ENCODE data around the gene GYPE.
"Not testable (repeated sequence)": the region's sequence is repeated elsewhere in the genome, so short reads cannot be mapped to it uniquely, and the experiment has no call there.

GYPE gene

DNA sequence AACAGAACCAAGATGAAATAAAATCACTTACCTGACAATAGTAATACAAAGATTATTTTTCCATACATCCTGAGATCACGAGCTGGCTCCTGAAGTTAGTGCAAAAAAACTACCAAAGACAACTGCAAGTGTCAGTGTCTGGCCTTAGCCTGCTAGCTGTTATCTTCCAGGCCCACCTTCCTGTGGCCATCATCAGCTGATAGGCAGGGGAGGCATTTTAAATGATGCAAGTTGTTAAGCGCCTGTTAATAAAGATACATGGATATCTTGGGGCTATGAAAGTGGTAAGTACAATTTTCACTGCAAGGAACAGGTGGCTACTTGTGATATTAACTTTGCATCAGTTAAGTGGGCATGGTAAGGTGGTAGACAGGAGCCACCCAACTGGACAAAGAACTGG lies at the start of gene GYPE:
GYPE (minus strand) TSS at position 120 of the 400 bp plus-strand sequence; CDS start at position 68, 52 bp downstream.
- not testable (repeated sequence) for DNase-seq (ENCODE audit: low read depth)

DNA sequence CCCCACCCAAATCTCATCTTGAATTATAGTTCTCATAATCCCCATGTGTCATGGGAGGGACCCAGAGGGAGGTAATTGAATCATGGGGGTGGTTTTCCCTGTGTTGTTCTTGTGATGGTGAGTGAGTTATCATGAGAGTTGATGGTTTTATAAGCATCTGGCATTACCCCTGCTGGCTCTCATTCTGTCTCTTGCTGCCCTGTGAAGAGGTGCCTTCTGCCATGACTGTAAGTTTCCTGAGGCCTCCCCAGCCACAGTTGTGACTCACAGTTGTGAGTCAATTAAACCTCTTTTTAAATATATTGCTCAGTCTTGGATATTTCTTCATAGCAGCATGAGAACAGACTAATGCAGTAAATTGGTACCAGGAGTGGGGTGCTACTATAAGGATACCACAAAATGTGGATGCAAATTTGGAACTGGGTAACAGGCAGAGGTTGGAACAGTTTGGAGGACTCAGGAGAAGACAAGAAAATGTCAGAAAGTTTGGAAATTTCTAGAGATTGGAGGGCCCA lies 46.2 kb upstream of the GYPE start:
- DNase-seq (ENCODE audit: low read depth) = not testable (repeated sequence)

DNA sequence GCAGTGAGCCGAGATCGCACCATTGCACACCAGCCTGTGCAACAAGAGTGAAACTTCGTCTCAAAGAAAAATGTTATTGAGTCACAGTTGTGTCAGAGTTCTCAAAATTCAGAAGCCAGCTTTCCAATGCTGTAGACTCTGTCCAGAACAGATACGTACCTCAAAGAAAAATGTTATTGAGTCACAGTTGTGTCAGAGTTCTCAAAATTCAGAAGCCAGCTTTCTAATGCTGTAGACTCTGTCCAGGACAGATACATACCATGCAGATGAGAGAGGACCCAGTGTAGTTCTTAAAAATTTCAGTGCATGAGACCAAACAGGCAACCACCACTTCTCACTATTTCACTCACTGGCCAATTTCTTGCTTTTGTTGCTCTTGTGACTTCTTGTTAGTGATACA lies 45.6 kb upstream of the GYPE start:
- not testable (repeated sequence) for DNase-seq (ENCODE audit: low read depth)

DNA sequence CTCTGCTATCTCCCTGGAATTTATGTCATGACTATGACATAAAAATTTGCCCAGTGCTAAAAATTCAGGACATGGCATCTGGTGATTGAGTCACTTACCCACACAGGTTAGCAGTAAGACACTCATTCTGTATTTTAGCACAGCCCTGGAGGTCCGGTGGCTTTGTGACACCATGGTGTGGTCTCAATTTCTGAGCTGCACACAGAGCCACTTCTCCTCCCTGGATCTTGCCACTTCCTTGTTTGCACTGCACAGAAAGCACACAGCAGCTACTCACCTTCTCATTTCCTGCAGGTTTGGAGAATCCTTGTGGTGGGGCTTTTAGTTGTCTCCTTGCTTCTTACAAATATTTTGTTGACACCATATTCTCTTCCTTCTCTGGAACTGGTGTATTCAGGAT lies 44.8 kb upstream of the GYPE start:
- DNase-seq (ENCODE audit: low read depth) = not testable (repeated sequence)

DNA sequence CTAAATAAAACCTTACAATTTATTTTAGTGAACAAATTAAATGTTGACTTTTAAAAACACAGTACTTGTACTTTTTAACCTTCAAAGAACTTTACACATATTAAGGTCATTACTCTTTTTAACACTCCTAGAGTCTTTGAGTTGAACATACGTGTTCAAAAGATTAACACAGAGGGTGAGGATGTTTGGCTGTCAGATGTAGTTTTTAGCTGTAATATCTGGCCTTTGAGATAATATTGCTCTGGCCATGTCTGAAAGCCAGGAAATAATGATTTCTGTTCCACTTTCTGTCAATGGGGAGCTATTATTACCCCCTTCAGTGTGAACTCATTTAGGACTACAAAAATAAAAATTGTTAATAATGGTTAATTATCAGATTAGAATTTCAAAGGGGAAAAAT lies 42.1 kb upstream of the GYPE start:
- not testable (repeated sequence) for DNase-seq (ENCODE audit: low read depth)

DNA sequence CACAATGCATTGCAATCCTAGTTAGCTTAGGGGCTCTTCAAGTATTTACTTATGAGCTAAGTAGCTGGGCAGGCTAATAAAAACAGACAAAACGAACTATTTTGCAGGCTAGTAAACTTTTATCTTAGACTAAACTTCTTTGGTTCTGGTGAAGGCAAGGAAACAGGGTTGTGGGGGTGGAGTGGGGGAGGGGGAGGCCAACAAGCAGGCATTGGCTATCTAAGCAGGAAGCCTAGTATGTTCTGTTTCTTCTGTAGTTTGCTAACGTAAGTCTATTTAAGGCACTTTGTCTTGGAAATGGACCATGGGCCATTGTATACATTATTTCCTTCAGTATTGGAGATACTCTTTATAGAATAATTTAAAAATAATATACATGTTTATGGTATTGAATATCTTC lies 35.3 kb upstream of the GYPE start:
- DNase-seq (ENCODE audit: low read depth) = not testable (repeated sequence)

DNA sequence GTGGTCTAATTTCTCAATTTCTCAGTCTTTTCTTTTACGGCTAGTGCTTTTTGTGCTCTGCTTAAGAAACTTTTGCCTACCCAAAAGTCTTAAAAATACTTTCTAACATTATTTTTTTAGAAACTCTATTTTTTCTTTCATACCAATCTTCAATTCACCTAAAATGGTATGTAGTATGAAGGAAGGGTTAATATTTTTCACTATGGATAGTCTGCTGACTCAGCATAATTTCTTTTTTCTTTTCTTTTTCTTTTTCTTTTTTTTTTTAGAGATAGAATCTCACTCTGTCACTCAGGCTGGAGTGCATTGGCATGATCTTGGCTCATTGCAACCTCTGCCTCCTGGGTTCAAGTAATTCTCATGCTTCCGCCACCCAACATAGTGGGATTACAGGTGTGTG lies 34.2 kb upstream of the GYPE start:
- no peak for DNase-seq (ENCODE audit: low read depth)

DNA sequence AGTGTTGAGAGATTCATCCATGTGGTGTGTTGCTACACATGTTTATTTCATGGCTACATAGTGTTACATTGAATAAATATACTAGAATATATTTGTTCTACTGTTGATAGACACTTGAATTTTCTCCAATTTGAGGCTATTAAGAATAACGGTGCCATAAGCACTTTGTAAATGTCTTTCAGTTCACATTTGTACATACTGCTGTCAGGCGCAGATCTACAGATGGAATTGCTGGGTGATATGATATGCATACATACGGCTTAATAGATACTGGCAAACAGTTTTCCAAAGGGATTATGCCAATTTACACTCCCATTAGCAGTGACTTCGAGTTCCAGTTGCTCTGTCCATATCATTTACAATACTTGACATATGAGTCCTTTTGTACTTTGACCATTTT lies 33.5 kb upstream of the GYPE start:
- DNase-seq (ENCODE audit: low read depth) = not testable (repeated sequence)

DNA sequence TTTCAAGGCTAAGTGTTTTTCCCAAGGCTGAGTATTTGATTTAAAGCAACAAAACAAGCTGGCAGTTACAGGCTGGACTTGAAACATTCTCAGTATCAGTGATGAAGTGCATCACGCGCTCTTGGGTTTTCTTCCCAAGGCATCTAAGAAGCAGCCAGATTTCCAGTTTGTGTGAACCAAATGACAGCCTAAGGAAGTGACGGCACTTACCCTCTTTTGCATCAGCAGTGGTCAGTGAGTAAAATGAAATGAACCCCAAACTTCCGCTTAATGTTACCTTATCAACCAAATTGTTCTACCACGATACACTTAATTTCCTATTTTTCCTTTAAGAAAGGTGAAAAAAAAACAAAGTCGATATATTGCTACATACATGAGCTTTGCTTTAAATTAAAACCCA lies 15.8 kb upstream of the GYPE start:
- no peak for DNase-seq (ENCODE audit: low read depth)

DNA sequence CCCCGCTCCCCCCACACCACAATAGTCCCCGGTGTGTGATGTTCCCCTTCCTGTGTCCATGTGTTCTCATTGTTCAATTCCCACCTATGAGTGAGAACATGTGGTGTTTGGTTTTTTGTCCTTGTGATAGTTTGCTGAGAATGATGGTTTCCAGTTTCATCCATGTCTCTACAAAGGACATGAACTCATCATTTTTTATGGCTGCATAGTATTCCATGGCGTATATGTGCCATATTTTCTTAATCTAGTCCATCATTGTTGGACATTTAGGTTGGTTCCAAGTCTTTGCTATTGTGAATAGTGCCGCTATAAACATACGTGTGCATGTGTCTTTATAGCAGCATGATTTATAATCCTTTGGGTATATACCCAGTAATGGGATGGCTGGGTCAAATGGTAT lies 11.1 kb upstream of the GYPE start:
- not testable (repeated sequence) for DNase-seq (ENCODE audit: low read depth)

DNA sequence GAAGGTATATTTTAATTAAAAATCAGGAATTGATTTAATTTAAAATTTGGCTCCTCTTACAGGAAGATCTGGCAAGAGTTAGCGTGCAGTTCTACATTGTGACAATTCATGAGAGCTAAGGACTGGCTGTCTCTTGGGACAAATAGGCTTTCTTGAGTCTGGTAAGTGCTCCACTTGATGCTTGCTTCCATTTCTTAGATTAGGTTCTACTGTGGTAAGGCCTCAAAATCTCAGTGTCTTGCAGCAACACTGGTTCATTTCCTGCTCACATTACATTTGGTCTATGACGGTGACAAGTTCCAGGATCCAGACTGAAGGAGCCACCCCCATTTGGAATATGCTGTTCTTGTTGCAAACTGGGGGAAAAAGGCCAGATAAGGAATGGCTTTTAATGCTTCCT lies 7.1 kb upstream of the GYPE start:
- DNase-seq (ENCODE audit: low read depth) = not testable (repeated sequence)

DNA sequence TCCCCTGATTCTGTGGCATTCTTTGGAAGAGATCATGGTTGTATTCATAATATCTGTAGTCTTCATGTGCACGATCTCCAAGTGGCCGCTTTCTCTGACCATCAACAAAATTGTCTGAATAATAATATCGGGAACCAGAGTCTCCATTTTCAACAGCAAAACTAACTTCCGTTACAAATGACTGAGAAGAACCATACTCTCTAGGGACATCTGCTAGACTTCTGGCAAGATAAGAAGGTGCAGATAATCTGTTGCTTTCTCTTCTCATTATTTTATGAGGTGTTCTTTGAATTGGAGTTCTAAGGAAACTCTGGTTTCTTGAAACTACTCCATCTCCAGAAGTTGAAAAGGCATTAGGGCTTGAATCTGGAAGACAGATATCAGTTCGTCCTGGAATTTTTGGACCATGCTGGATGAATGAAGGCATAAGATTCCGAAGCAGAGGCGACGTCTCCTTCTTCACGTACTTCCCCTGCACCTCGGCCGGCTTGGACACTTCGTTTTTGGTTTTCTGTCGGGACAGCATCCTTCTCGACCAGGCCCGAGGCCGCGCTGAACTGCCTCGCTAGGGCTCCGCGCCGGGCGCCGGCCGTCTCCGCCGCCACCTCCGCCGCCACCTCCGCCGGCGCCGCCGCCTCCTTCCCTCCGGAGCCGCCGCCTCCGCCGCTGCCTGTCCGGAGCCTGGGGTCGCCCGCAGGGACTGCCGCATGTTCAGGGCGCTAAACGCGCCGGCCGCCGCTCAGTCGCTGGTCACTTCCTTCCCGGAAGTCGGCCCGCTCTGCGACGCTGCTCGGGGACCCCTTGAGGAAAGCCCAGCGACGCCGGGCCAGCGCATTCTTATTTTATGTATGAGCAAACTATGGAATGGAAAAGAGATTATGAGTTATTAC lies 6.4 kb upstream of the GYPE start:
- DNase-seq (ENCODE audit: low read depth) = peak; percentile 11

DNA sequence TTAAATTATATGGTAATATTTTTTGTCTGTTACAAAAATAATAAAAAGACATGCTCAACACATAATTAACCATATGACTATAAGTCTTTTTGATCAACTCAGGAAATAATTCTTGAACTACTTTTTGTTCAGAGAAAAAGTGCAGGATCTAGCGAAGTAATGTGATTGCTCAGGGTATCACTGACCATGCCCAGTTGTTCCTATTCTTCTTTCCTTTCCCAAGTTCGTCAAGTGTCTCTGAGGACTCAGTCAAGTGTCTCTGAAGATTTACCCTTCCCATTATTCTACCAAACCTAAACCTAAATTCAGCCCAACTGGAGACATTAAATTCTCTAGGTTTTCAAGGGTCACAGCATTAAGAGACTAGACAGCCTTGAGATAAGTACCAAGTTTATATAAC lies 5.5 kb upstream of the GYPE start:
- DNase-seq (ENCODE audit: low read depth) = not testable (repeated sequence)

DNA sequence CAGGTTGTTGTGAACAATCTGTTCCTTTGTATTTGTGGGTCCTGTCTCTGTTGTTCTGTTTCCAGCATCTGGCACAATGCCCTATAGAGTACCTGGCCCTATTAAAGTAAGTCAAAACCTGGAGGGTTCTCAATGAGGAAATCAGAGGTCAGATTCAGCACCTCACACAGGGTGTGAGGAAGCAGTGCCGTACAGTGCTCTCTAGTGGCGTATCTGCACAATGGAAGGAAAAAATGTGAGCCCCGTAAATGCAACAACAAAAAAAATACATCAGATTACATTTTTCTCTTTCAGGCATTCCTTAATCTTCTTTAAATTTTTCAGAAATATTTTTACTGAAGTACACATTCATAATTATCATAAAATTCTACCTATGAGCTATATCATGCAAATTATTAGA lies 2.5 kb upstream of the GYPE start:
- DNase-seq (ENCODE audit: low read depth) = not testable (repeated sequence)

DNA sequence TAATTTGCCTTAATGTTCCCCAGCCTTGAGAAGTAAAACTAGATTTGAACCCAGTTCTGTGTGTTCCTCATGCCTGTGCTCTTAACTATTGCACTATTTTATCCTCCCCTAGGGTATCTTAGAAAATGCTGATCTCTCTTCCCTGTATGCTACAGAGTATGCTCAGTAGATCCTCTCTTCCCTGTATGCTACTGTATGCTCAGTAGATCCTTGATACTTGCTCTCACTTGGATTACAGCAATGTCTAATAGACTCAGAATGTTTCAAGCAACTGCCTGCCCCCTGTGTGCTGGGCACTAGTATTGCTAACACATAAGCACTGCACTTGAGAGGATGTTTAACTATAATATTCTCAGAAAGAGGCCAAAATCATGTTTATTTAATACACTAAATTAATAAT lies 928 bp downstream of the GYPE start:
- DNase-seq (ENCODE audit: low read depth) = not testable (repeated sequence)

DNA sequence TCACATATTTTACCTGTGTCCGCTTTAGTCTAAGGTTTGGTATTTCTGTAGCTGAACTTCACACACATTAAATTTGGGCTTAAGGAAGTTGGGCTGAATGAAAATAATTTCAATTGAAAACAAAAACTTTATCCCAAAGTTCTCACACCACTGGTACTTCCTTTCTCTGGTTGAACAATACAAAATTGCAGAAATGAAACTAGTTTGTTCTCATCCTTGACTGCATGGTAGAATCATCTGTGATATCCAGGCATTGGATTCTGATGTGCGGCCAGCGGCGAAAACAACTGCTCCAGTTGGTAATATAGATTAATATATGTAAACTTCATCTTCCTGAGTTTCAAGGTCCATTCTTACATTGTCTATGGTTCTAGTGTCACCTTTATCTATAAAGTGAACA lies 15.0 kb downstream of the GYPE start:
- DNase-seq (ENCODE audit: low read depth) = not testable (repeated sequence)

DNA sequence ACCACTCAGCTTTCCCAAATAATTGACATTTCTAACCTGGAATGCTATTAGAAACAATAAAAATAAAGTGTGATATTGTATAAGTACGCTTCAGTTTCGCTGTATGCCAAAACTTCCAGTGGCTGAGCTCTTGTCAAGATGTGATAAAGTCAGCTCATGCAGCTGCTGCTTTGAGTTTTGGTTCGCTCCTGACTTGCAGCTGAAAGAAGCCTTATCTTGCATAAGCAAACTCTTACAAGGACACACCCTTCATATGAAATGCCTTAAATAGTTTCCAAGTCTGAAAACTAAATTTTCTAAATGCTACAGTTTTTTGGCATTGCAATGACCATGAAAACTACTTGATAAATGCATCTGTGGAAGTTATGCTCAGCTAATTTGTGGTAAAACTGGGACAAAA lies 17.2 kb downstream of the GYPE start:
- DNase-seq (ENCODE audit: low read depth) = not testable (repeated sequence)

DNA sequence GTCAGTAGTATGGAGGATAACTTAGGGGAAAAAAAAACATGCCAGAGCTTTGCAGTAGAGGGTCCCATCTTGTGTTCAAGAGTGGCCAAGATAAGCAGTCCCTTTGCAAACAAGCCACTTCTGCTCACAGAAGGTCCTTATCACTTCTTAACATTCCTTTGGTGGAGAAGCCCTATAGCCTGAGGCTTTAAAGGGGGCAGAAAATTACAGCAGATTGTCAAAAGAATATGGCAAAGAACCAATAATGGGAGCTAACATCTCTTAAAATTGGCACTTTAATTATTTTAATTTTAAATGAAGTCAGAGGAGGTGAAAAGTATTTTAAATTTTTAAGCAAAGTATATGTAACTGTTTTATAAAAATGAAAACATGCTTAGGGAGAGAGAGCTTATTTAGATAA lies 20.4 kb downstream of the GYPE start:
- not testable (repeated sequence) for DNase-seq (ENCODE audit: low read depth)

DNA sequence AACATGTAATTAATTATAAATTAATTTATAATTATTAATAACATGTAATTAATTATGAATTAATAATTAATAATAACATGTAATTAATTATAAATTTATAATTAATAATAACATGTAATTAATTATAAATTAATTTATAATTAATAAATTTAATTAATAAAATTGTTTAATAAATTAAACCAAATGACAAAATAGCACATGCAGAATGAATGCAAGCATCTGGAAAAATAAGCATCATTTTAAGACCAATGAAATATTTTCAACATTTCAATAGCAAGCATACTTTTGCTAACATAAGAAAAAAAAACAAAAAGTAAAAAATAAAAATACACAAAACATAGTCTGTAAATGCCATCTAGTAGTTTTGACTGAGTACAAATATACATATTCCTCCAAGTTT lies 21.8 kb downstream of the GYPE start:
- DNase-seq (ENCODE audit: low read depth) = no peak

DNA sequence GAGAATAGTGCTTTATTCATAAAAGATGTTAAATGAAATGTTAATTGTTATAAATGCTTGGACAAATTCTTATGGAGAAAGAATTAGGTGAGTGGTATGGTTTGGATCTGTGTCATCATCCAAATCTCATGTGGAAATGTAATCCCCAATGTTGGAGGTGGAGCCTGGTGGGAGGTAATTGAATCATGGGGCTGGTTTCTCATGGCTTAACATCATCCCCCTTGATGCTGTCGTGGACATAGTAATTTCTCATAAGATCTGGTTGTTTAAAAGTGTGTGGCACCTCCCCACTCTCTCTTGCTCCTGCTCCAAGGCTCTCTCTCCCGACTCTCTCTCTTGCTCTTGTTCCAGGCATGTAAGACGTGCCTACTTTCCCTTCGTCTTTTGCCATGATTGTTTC lies 22.5 kb downstream of the GYPE start:
- DNase-seq (ENCODE audit: low read depth) = no peak

DNA sequence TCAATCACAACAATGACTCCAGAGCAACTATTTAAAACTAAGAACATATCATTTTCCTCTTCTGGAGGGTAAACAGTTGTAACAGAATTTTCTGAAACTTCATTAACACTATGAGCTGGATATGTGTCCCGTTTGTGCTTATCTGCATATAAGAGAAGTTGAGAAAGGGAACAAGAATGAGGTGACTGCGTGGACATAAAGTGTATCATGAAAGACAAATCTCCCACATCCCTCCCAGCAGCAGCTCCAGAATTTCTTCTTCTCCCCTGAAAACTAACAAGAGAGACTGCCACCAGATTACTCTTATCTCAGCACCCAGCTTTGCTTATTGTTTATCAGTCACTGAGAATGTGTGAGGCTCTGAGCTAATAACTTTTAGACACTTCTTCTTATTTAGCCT lies 25.8 kb downstream of the GYPE start:
- not testable (repeated sequence) for DNase-seq (ENCODE audit: low read depth)

DNA sequence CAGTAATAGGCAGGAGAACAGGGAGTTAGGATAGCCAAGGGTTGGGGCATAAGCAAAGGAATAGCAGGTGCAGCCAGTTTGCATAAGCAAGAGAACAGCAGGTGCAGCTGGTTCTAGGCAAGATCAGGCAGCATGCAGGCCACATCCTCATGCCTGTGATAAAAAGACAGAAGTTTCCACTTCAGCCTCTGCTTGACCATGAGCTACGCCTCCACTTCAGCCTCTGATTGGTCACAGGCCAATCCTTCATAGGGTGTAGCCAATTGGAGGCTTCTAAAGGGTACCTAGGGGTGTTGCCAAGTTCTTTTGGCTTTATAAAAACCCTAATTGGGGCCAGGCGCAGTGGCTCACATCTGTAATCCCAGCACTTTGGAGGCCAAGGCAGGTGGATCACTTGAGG lies 30.0 kb downstream of the GYPE start:
- DNase-seq (ENCODE audit: low read depth) = not testable (repeated sequence)

DNA sequence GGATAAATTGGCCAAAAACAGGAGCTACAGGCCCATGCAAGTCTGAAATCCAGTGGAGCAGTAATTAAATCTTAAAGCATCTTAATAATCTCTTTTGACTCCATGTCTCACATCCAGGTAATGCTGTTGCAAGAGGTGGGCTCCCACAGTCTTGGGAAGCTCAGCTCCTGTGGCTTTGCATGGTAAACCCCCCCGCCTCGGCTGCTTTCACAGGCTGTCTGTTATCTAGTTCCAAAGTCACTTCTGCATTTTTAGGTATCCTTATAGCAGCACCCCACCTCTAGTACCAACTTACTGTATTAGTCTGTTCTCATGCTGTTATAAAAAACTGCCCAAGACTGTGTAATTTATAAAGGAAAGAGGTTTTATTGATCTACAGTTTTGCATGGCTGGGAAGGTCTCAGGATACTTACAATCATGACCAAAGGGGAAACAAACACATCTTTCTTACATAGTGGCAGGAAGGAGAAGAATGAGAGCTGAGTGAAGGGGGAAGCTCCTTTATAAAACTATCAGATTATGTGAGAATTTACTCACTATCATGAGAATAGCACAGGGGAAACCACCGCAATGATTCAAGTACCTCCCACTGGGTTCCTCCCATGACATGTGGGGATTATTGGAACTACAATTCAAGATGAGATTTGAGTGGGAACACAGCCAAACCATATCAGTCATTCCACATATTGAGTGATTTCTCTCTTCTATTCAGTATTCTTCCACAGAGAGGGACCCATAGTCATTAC lies 34.7 kb downstream of the GYPE start:
- DNase-seq (ENCODE audit: low read depth) = not testable (repeated sequence)

Data from stimulated activated CD8-positive, alpha-beta memory T cell treated with anti-CD3 and anti-CD28 coated beads, Interleukin-7, amount 100 ng/mL, for 24 hours (primary cell).